ENCODE results near the gene AP1B1.

GRCh38 chr22:29344137-29344536, 44.2 kb downstream of the AP1B1 start:
- TF ChIP-seq, protein P1, sequence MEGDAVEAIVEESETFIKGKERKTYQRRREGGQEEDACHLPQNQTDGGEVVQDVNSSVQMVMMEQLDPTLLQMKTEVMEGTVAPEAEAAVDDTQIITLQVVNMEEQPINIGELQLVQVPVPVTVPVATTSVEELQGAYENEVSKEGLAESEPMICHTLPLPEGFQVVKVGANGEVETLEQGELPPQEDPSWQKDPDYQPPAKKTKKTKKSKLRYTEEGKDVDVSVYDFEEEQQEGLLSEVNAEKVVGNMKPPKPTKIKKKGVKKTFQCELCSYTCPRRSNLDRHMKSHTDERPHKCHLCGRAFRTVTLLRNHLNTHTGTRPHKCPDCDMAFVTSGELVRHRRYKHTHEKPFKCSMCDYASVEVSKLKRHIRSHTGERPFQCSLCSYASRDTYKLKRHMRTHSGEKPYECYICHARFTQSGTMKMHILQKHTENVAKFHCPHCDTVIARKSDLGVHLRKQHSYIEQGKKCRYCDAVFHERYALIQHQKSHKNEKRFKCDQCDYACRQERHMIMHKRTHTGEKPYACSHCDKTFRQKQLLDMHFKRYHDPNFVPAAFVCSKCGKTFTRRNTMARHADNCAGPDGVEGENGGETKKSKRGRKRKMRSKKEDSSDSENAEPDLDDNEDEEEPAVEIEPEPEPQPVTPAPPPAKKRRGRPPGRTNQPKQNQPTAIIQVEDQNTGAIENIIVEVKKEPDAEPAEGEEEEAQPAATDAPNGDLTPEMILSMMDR (conservative IDR thresholded peaks at IDR 0.05; ENCODE audit: low read depth, low read length): no peak
- TF ChIP-seq EZH2 (IDR thresholded peaks at IDR 0.05; ENCODE audit: borderline replicate concordance, low read depth, low read length, poor library complexity, severe bottlenecking): no peak
